DMS114 treated with DMSO at 0.1 percent for 48 hours (cell line): Measurements from ENCODE around the gene ERG.

Source experiments
- DNase-seq: peaks from one replicate; lab custom pipeline; 2025; ENCODE audit not compliant: unreplicated experiment; lab: John Stamatoyannopoulos, UW

ERG gene

DNA sequence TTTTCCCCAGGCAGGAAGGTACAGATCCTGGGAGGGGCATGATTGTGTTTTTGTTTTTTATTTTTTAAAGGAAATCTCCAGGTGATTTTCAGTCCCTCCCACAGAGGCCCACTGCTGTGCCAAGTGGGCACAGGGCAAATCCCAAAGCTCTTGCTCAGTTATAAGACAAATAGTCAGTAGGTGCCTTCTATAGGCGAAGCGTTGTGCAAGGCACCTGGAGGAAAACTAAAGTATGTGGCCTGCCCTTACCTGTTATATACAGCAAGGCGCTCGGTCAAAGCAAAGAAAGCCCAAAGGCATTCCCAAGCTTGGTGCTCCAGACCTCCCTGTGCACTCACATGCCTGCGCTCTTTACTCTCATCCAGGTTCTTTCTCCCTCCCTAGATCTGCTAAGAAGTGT is 160.5 kb downstream of the ERG start:
- DNase-seq: no peak

DNA sequence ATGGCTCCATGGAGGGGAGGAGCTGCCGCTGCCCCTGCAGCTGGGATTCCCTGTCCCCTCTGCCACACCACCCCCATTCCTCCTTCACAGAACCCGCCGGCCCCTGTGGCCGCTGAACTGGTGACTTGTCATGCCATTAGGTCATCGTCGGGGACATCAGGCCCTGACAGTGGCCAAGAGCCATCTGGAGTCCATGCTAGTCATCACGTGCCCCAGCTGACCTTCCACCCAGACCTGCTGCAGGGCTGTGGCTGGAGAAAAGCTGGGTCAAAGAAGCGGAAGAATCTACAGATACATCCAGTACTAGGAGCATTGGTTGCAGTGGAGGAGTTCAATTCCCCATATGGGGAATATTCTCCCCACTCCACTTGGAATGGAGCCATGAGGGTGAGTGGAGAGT is 163.4 kb downstream of the ERG start:
- no peak for DNase-seq

DNA sequence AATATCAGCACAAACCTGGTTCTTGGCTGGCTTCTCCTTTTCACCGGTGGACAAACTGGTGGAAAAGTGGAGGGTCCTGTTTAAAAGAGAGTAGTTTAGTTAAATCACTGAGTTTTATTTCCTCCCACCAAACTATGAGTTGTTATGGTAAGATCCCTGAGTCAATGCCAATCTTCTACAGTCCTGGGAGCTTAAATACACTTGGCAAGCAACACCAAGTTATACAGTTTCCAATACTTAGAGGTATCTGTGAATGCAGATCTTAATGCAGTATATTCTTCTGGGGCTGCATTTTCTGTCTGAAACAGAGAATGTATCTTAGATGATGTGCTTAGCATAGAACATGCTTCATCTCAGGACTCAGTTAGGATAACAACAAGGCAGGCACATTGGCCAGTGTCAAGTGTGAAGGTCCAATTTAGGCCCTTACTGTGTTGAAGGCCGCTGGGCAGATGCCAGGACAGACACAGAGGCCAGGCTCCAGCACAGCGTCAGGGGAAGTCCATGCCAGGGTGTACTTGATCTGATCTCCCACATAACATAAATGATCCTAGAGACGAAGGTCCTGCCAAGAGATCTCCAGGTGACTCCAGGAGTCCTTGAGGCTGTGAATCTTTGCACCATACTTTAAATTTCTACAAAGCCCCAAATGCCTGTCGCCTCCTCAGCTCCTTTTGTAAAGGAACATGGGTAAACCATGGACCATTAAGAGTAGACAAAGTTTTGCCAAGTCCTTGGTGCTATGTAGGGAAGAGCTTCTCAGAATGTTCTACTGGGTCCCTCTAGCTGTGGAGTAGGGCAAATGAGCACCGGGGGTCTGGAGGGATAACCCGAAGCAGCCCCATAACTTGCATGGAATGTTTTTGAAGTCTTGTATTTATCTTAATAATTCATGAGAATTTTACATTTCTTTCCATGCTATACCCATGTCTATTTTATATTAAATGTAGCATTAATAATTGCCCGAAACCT is 164.7 kb downstream of the ERG start:
- DNase-seq: no peak

DNA sequence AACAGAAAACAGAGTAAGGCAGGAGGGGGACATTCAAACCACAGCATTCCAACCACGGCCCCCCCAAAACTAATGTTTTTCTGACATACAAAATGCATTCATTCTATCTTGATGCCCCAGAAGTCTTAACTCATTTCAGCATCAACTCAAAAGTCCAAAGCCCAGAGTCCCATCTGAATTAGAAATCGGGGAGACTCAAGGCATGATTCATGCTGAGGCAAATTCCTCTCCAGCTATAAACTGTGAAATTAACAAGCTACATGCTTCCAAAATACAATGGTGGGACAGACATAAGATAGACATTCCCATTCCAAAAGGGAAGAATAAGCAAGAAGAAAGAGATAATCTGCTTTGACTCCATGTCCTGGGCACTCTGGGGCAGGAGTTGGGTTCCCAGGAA is 167.6 kb downstream of the ERG start:
- DNase-seq: no peak
